Endothelial cell of umbilical vein (primary cell): ENCODE results near the gene TTC39A.

Experiments
- CTCF ChIP-seq, 2 donors: IDR thresholded peaks; 1 replicate in 1 of 2; 2 replicates in 1 of 2; pipeline ENCODE4 v1.5.1; 2011; ENCODE audit warnings: low read length in 2 of 2, mild to moderate bottlenecking in 2 of 2, moderate library complexity in 2 of 2, control low read depth in 1 of 2, inconsistent platforms in 1 of 2, low read depth in 1 of 2; ENCODE audit not compliant: insufficient read depth in 1 of 2; ENCODE audit errors: extremely low read depth in 1 of 2
- EZH2 ChIP-seq: IDR thresholded peaks from 2 replicates; pipeline ENCODE4 v1.6.1; 2012; ENCODE audit warnings: borderline replicate concordance, low read depth, mild to moderate bottlenecking, moderate library complexity, low read length, inconsistent platforms; ENCODE audit not compliant: severe bottlenecking
- FOS ChIP-seq: IDR thresholded peaks from 2 replicates; pipeline ENCODE4 v1.6.1; 2011; ENCODE audit warnings: mild to moderate bottlenecking, low read length, moderate library complexity, borderline replicate concordance; ENCODE audit not compliant: insufficient read depth
- GATA2 ChIP-seq: IDR thresholded peaks from 2 replicates; pipeline ENCODE4 v1.7.0; 2011; ENCODE audit warnings: low read depth, mild to moderate bottlenecking, moderate library complexity, mixed read lengths, low read length; ENCODE audit not compliant: insufficient read length, insufficient read depth
- JUN ChIP-seq: IDR thresholded peaks from 2 replicates; pipeline ENCODE4 v1.6.1; 2011; ENCODE audit warnings: borderline replicate concordance, low read depth; ENCODE audit not compliant: insufficient read length, insufficient read depth
- MAX ChIP-seq: IDR thresholded peaks from 2 replicates; pipeline ENCODE4 v1.6.1; 2011; ENCODE audit not compliant: insufficient read depth, insufficient read length
- MYC ChIP-seq: IDR thresholded peaks from one replicate; pipeline ENCODE4 v1.6.1; 2011; ENCODE audit warnings: mild to moderate bottlenecking, low read depth, low read length
- POLR2A ChIP-seq: IDR thresholded peaks from 2 replicates; pipeline ENCODE4 v1.6.1; 2012; ENCODE audit warnings: low read depth, mild to moderate bottlenecking, control low read depth, low read length
- POLR2AphosphoS5 ChIP-seq: IDR thresholded peaks from 2 replicates; pipeline ENCODE4 v1.6.1; 2012; ENCODE audit warnings: low read depth, mild to moderate bottlenecking, control low read depth, low read length, moderate library complexity; ENCODE audit not compliant: insufficient read depth

GRCh38 chr1:51326839-51327238, 3.5 kb downstream of the TTC39A start:
- no peak for TF ChIP-seq CTCF (IDR thresholded peaks at IDR 0.05; ENCODE audit: extremely low read depth in 1 of 2, insufficient read depth in 1 of 2, low read depth in 1 of 2, low read length in 2 of 2)
- TF ChIP-seq POLR2A: no peak
- TF ChIP-seq POLR2AphosphoS5: no peak
- no peak for TF ChIP-seq MAX
- no peak for TF ChIP-seq JUN
- no peak for TF ChIP-seq EZH2
- TF ChIP-seq GATA2: no peak
- TF ChIP-seq MYC: no peak
- TF ChIP-seq FOS: no peak
